LNCaP clone FGC (cell line): ENCODE data around the gene SLC5A5.
A peak's percentile ranks its signal among the peaks of the same experiment; 100 is the strongest.

Experiments used
- DNase-seq: peaks from one replicate; pipeline ENCODE4 v3.0.0-alpha.2; 2011; ENCODE audit warnings: low read depth
- H3K4me3 ChIP-seq: 2 replicates; pipeline ENCODE4 v1.5.1; 2011; ENCODE audit warnings: mild to moderate bottlenecking, low read depth, low read length, control low read depth
- TF ChIP-seq, protein P1 (sequence below): IDR thresholded peaks from 2 replicates; pipeline ENCODE4 v1.5.1; 2012; ENCODE audit warnings: mild to moderate bottlenecking; ENCODE audit not compliant: control insufficient read depth, insufficient read depth; ENCODE audit errors: extremely low read depth

The SLC5A5 gene

DNA sequence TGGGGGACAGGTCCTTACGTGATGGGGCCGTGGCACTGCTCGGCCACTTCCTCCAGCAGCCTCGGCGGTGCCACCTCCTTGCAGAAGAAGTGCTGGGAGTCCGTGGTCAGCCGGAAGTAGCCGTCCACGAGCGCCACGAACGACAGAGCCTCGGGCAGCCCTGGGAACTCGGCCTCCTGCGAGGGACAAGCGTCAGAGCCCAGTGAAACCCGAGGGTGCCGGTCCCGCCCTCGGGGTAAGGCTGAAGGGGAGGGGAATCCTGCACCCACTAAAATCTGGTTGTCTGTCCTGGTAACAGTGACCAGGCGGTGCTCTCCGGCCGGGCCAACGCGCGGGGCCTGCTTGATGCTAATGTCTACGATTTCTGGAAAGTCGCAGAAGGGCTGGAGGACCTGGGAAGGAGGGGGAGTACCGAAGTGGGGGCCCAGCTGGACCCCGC lies 30.4 kb upstream of the SLC5A5 start:
- H3K4me3 ChIP-seq, result no peak overlapping the region
- TF ChIP-seq, protein P1, sequence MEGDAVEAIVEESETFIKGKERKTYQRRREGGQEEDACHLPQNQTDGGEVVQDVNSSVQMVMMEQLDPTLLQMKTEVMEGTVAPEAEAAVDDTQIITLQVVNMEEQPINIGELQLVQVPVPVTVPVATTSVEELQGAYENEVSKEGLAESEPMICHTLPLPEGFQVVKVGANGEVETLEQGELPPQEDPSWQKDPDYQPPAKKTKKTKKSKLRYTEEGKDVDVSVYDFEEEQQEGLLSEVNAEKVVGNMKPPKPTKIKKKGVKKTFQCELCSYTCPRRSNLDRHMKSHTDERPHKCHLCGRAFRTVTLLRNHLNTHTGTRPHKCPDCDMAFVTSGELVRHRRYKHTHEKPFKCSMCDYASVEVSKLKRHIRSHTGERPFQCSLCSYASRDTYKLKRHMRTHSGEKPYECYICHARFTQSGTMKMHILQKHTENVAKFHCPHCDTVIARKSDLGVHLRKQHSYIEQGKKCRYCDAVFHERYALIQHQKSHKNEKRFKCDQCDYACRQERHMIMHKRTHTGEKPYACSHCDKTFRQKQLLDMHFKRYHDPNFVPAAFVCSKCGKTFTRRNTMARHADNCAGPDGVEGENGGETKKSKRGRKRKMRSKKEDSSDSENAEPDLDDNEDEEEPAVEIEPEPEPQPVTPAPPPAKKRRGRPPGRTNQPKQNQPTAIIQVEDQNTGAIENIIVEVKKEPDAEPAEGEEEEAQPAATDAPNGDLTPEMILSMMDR, result no peak
- no peak for DNase-seq

DNA sequence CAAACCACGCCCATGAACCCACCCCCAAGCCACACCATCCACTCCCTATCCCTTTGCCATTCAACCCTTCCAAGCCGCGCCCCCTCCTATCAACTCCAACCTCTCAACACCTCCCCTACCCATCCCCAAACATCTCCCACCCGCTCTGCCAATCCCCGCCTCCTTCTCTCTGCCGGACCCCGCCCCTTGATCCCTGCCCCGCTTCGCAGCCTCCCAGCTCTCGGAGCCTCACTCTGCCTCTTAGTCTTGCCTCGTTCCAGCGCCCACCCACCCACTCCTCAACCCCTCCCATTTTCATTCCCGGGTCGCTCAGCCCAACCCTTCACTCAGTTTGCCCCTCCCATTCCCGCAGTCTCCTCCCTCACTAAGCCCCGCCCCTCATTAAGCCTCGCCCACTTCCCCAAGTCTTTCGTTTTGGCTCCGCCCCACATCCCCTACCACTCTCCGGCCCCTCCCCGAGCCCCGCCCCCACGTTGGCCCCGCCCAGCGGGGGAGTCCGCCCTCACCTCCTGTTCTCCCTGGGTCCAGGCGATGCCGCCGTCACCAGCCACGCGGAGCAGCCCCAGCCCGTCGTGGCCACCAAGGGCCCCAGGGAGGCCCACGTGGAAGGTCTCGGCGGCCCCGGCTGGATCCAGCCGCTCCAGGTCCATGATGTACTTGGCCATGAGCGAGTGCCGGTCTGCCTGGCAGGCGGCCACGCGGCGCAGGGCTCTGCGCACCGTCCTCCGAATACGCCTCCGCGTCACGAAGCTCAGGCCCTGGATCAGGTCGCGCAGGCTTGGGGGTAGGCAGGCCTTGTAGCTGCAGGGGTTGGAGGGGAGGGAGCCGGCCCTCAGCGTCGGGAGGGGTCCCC lies 29.7 kb upstream of the SLC5A5 start:
- peak overlapping the region; percentile 36 for H3K4me3 ChIP-seq
- DNase-seq, result no peak
- TF ChIP-seq, protein P1, result no peak

DNA sequence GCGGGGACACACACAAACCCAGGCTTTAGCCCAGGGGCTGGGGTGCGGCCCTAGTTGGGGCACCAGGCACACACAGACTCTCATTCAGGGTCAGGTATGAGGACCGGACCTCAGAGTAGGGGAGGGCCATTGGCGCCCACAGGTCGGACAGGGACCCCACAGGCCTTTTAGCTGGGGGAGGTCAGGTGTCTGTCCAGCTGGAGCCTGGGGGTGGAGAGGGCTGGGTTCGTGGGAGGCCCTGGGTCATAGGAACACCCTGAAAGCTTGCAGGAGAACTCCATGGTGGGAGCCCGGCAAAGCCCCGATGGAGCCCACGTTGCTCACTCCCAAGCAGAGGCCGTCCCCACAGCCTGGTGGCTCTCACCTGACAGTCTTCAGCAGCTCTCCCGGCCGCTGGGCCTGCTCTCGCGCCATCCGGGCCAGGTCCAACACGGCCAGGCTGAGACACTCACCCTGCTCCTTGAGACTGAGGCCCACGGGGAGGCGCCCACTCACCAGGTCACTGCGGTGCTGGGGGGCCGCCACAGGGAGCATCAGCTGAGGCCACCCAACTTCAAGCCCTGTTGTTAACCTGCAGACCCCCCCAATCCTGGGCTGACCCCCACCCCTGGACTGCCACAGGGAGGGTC lies 29.0 kb upstream of the SLC5A5 start:
- no peak for DNase-seq
- TF ChIP-seq, protein P1, result no peak
- H3K4me3 ChIP-seq, result peak overlapping the region; percentile 36

DNA sequence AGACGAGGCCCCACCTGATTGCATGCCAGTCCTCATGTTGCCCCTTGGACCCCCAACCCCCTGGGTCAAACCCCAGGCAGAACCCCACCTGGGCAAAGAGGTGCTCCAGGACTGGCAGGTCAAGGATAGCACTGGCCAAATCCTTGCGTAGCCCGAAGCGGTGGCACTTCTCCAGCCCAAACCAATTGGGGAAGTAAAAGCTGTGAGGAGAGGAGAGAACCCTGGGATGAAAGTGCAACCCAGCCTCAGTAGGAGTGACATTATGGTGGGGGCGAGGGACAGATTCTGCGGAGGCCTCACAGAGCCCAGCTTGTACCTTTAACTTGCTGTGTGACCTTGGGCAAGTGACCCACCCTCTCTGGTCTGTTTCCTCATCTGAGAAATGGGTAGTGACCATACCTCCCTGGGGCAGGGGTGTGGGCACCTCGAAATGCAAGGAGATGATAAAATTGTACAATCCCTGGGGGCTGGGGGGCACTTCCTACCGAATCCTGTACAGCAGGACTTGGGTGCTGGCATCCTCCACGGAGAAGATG lies 28.4 kb upstream of the SLC5A5 start:
- DNase-seq, result no peak
- no peak overlapping the region for H3K4me3 ChIP-seq
- TF ChIP-seq, protein P1, result no peak

DNA sequence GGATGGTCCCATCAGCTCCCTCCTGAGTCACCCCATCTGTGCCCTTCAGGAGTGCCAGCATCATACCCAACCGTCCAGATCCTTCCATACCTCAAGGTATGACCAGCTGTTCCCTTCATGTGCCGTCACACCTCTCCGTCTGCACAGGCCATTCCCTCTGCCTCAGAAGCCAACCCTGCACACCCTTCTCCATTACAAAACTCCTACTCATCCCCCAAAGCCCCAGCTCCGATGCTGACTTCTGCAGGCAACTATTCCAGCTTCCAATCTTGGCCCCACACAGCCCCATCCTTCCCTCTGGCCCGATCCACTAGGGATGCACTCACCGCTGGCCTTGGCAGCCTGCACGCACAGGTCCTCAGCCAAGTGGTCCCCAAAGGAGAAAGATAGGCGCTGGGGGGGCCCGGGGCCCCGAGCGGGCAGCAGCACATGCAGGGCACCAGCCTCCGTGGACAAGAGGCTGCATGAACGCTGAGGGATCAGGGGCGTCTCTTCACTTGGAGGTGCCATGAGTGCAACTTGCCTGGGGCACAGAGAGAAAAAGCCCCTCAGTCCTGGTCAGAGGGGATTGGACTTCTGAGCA lies 27.7 kb upstream of the SLC5A5 start:
- H3K4me3 ChIP-seq, result no peak overlapping the region
- TF ChIP-seq, protein P1, result no peak
- DNase-seq, result no peak

DNA sequence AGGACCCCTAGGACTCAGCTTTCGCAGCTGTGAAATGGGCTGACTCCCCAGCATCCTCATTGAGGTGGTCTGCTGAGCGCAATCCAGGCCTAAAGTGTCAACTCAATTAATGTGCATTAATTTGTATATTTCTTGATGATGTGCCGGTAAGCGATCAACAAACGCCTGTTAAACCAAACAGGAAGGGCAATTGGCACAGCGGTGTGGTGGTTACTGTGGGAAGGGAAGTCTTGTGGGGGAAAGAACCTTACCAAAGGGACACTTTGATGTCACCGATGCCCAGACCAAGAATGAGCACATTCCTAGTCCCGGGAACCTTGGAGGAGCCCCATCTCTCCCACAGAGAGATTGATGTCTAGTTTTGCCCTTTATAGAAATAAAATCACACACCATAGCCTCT lies 25.6 kb upstream of the SLC5A5 start:
- H3K4me3 ChIP-seq, result no peak overlapping the region
- TF ChIP-seq, protein P1, result no peak
- DNase-seq, result no peak
